ENCODE measurements around the gene DDR2.

Gene DDR2

DNA sequence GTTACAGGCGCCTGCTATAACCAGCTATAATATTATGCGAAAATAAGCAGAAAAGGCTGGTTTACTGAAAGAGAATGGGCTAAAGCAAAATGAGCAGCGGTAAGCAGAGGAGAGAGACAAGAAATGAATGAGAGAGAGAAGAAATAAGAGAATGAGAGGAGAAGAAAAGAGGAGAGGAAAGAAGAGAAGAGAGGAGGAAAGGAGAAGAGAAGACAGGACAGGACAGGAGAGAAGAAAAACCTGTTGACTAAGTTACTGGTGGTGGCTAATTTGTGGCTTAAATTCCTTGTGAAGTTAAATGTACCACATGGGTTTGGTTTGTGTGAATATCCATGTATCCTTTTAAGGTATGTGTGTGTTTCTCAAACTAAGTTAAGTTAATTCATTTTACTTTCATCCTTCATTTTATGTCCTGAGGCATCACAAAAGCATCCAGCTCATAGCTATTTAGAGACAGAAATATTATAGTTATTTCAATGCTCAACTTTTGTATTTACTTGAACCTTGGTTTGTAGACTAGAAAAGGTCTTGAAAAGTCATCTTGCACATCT is 3.1 kb upstream of the DDR2 start:
- TF ChIP-seq POLR2AphosphoS5 (IDR thresholded peaks at IDR 0.05; ENCODE audit: low read depth, low read length): no peak
- TF ChIP-seq, protein P1, sequence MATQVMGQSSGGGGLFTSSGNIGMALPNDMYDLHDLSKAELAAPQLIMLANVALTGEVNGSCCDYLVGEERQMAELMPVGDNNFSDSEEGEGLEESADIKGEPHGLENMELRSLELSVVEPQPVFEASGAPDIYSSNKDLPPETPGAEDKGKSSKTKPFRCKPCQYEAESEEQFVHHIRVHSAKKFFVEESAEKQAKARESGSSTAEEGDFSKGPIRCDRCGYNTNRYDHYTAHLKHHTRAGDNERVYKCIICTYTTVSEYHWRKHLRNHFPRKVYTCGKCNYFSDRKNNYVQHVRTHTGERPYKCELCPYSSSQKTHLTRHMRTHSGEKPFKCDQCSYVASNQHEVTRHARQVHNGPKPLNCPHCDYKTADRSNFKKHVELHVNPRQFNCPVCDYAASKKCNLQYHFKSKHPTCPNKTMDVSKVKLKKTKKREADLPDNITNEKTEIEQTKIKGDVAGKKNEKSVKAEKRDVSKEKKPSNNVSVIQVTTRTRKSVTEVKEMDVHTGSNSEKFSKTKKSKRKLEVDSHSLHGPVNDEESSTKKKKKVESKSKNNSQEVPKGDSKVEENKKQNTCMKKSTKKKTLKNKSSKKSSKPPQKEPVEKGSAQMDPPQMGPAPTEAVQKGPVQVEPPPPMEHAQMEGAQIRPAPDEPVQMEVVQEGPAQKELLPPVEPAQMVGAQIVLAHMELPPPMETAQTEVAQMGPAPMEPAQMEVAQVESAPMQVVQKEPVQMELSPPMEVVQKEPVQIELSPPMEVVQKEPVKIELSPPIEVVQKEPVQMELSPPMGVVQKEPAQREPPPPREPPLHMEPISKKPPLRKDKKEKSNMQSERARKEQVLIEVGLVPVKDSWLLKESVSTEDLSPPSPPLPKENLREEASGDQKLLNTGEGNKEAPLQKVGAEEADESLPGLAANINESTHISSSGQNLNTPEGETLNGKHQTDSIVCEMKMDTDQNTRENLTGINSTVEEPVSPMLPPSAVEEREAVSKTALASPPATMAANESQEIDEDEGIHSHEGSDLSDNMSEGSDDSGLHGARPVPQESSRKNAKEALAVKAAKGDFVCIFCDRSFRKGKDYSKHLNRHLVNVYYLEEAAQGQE (IDR thresholded peaks at IDR 0.05; ENCODE audit: insufficient read depth in 1 of 2, low read depth in 2 of 2, low read length in 2 of 2): no peak
- no peak for TF ChIP-seq TAF1 (IDR thresholded peaks at IDR 0.05; ENCODE audit: borderline replicate concordance, insufficient read depth, low read length)
- no peak for TF ChIP-seq FOXP2 (optimal IDR thresholded peaks at IDR 0.05; ENCODE audit: borderline replicate concordance, extremely low read depth, extremely low read length, insufficient read depth)

DNA sequence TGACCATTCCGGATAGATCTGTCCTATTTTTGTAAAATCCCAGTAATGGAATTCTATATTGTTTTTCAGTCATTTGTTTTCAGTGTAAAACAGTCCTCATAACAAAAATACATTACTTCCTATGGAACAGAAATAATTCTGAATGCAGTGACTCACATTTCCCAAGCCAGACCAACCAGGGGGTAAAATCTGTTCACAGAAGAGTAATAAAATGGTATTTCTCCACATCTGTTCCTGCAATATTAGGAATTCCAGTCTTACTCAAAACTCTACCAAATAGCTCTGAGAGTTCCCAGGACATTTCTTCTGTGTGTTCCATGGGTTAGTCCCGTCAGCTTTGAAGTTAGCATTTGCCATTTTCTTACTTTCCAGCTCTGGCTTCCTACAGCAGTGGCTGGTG is 2.6 kb upstream of the DDR2 start:
- TF ChIP-seq, protein P1 (IDR thresholded peaks at IDR 0.05; ENCODE audit: insufficient read depth in 1 of 2, low read depth in 2 of 2, low read length in 2 of 2): no peak
- TF ChIP-seq FOXP2 (optimal IDR thresholded peaks at IDR 0.05; ENCODE audit: borderline replicate concordance, extremely low read depth, extremely low read length, insufficient read depth) (no peak), POLR2AphosphoS5 (IDR thresholded peaks at IDR 0.05; ENCODE audit: low read depth, low read length) (no peak), TAF1 (IDR thresholded peaks at IDR 0.05; ENCODE audit: borderline replicate concordance, insufficient read depth, low read length) (no peak), SIN3A (IDR thresholded peaks at IDR 0.05; ENCODE audit: borderline replicate concordance, insufficient read depth, low read length) (no peak)

DNA sequence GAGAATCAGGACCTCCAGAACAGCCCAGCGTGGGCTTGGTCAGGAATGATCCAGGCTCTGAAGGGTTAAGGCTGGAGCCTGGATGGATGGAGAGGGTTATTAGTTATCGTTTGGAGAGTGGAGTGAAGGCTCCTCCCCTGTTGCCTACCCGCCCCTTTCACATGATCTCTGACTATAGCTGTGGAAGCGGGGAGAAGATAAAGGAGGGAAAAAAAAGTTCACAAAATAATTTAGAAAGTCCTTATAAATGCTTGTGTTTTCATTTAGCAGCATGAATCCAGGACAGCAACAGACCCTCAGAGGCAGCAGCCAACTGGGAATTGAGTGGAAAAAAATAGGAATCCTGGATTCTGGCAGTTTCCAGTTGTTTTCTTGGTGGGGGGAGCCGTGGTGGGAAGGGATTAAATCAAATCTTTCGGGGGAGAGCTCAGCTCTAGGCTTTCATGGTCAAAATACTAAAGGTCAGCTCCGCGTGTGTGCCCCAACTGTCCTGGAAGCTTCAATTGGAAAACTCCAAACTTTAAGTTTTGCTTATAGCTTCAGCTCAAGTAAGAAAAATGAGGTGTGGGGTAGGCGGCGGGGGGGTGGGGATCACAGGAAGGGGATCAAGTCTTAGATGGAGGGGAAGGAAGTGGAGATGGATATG is 595 bp upstream of the DDR2 start:
- TF ChIP-seq SIN3A (IDR thresholded peaks at IDR 0.05; ENCODE audit: borderline replicate concordance, insufficient read depth, low read length) (no peak), FOXP2 (optimal IDR thresholded peaks at IDR 0.05; ENCODE audit: borderline replicate concordance, extremely low read depth, extremely low read length, insufficient read depth) (peak; percentile 43)

DNA sequence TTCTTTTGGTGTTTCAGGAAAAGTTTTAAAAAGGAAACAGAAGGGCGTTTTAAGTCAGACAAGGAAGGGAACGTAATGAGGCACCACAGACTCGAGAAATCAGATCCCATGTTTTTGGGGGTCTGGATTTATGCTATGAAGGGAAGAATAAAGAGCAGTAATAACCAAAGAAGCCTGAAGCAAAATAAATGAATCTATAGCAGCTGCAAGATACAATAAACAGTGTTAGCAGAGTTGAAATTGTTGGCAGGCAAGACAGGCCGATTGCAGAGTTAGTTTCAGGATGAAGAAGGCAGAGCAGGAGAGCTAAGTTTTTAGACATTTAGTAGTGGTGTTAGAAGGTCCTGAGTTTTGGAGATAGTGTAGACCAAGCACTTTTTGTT is 425 bp downstream of the DDR2 start:
- TF ChIP-seq TAF1 (IDR thresholded peaks at IDR 0.05; ENCODE audit: borderline replicate concordance, insufficient read depth, low read length): no peak
- TF ChIP-seq FOXP2 (optimal IDR thresholded peaks at IDR 0.05; ENCODE audit: borderline replicate concordance, extremely low read depth, extremely low read length, insufficient read depth): no peak
- no peak for TF ChIP-seq POLR2AphosphoS5 (IDR thresholded peaks at IDR 0.05; ENCODE audit: low read depth, low read length)

DNA sequence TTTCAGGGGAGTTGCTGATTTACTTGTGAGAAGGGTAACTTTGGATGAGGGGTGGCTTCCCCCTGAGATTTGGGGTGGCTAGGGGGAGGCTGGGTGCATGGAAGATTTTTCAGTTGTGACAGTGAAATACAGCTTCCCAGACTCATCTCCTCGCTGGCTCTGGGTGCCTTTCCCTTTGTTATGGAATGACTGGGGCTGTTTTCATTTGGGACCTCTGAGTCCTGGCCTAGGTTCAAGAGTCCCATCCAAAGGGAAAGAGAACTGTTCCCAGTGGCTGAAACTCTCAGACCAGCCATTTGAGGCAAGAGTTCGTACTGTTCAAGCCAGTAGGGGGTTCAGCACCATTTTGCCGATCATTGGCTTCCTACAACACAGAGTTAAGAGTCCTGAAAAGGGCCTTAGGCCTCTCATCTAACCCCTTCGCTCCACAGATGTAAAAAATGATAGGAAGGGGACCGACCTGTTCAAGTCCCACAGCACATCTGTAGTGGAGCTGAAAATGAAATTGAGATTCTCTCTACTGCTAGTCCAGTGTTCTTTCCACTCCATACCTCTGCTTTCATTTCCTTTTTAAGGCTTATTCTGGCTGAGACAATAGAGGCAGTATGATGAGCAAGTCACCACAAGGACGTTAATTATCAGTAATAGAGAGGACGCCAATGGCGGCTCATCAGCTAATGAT is 958 bp downstream of the DDR2 start:
- TF ChIP-seq FOXP2 (optimal IDR thresholded peaks at IDR 0.05; ENCODE audit: borderline replicate concordance, extremely low read depth, extremely low read length, insufficient read depth) (no peak), POLR2AphosphoS5 (IDR thresholded peaks at IDR 0.05; ENCODE audit: low read depth, low read length) (0 out of 2 replicates have a peak, but pooled peaks have one; percentile 17)

DNA sequence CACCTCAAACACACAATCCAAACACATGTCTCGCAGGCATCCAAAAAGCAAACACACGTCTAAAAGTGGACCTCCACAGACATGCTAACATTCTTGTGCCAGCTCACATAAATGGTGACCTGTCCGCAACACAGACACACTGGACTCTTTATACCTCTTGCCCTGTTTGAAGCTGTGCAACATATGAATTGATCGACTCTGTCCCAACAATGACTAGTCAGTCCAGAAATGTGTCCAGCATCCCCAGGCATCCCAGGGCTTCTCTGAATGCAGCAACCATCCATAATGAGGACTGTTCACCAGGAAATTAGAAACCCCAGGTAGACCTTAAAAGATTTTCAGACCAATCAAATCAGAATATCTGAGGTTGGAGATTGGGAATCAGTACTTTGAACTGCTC is 3.2 kb downstream of the DDR2 start:
- TF ChIP-seq, protein P1 (IDR thresholded peaks at IDR 0.05; ENCODE audit: insufficient read depth in 1 of 2, low read depth in 2 of 2, low read length in 2 of 2): no peak

Measured in PFSK-1 (cell line).